HepG2 (cell line): ENCODE data around the gene TRIAP1. TPM values are rescaled to one million over a fixed set of nuclear protein-coding genes. Genes with fewer than 3 reads are reported as not detected.

ENCODE experiments used
- CREBL2 ChIP-seq: sonication (generic); formaldehyde crosslinking; IDR thresholded peaks from 2 replicates; pipeline ENCODE4 v1.8.1; 2023; ENCODE audit warnings: missing genetic modification reagents, mild to moderate bottlenecking, borderline replicate concordance
- HNRNPLL ChIP-seq: fragments of 200-400 bp; formaldehyde crosslinking; IDR thresholded peaks from 2 replicates; pipeline ENCODE4 v1.6.1; 2017; ENCODE audit warnings: mild to moderate bottlenecking, low read depth, low read length; ENCODE audit not compliant: poor library complexity, severe bottlenecking
- HOXD1 ChIP-seq: sonication (generic); formaldehyde crosslinking; IDR thresholded peaks from 2 replicates; pipeline ENCODE4 v1.5.0; 2020; ENCODE audit warnings: missing genetic modification reagents
- LBX2 ChIP-seq: sonication (generic); formaldehyde crosslinking; IDR thresholded peaks from 2 replicates; pipeline ENCODE4 v1.5.0; 2020; ENCODE audit warnings: missing genetic modification reagents, mild to moderate bottlenecking, borderline replicate concordance
- MBD4 ChIP-seq: IDR thresholded peaks from 2 replicates; pipeline ENCODE4 v1.6.1; 2012; ENCODE audit warnings: low read length, inconsistent platforms, borderline replicate concordance
- MED13 ChIP-seq: sonication (generic); formaldehyde crosslinking; IDR thresholded peaks from 2 replicates; pipeline ENCODE4 v1.5.0; 2020; ENCODE audit warnings: missing genetic modification reagents
- MEIS1 ChIP-seq: sonication (generic); formaldehyde crosslinking; IDR thresholded peaks from 2 replicates; pipeline ENCODE4 v1.9.0; 2021; ENCODE audit warnings: mild to moderate bottlenecking, missing genetic modification reagents, moderate library complexity, borderline replicate concordance
- NFE2 ChIP-seq: sonication (generic); formaldehyde crosslinking; IDR thresholded peaks from 2 replicates; pipeline ENCODE4 v1.4.0; 2020; ENCODE audit warnings: missing genetic modification reagents
- PRDM10 ChIP-seq: sonication (generic); formaldehyde crosslinking; IDR thresholded peaks from 2 replicates; pipeline ENCODE4 v1.4.0; 2020; ENCODE audit warnings: low read depth, missing genetic modification reagents
- TBL1XR1 ChIP-seq: fragments of 150-350 bp; IDR thresholded peaks from 2 replicates; pipeline ENCODE4 v1.6.1; 2014; ENCODE audit warnings: borderline replicate concordance, low read length; ENCODE audit not compliant: partially characterized antibody
- THYN1 ChIP-seq: sonication (generic); formaldehyde crosslinking; IDR thresholded peaks from 2 replicates; pipeline ENCODE4 v1.8.1; 2023; ENCODE audit warnings: low read depth, mild to moderate bottlenecking, moderate library complexity, missing genetic modification reagents, borderline replicate concordance
- ZBED4 ChIP-seq: sonication (generic); formaldehyde crosslinking; IDR thresholded peaks from 2 replicates; pipeline ENCODE4 v1.4.0; 2020; ENCODE audit warnings: missing genetic modification reagents, borderline replicate concordance
- ZNF18 ChIP-seq: sonication (generic); formaldehyde crosslinking; IDR thresholded peaks from 2 replicates; pipeline ENCODE4 v1.8.0; 2022; ENCODE audit warnings: mild to moderate bottlenecking, missing genetic modification reagents; ENCODE audit not compliant: insufficient replicate concordance
- ZNF253 ChIP-seq: sonication (generic); formaldehyde crosslinking; IDR thresholded peaks from 2 replicates; pipeline ENCODE4 v1.8.0; 2022; ENCODE audit warnings: mild to moderate bottlenecking, missing genetic modification reagents, borderline replicate concordance
- ZNF557 ChIP-seq: sonication (generic); formaldehyde crosslinking; IDR thresholded peaks from 2 replicates; pipeline ENCODE4 v1.4.0; 2020; ENCODE audit warnings: missing genetic modification reagents
- ZNF761 ChIP-seq: sonication (generic); formaldehyde crosslinking; conservative IDR thresholded peaks from 2 replicates; pipeline ENCODE4 v1.4.0; 2020; ENCODE audit warnings: mild to moderate bottlenecking, missing genetic modification reagents
- ZNF800 ChIP-seq: sonication (generic); formaldehyde crosslinking; IDR thresholded peaks from 2 replicates; pipeline ENCODE4 v1.4.0; 2020; ENCODE audit warnings: missing genetic modification reagents
- polyA plus RNA-seq, 8 experiments: library from polyadenylated mRNA; depleted of rRNA in 3 of 8; stranded (reverse) in 7 of 8; unstranded in 1 of 8; fragments of >200 nt; fragmentation: Illumina TruSeq in 4 of 8; extraction: Trizol in 4 of 8; gene quantifications; 2 replicates each; pipeline versions ENCODE4 v1.2.1 to v1.2.3, GENCODE V29; 2011 to 2016; ENCODE audit warnings: low read depth in 4 of 8, missing spikeins in 1 of 8, mixed read lengths in 1 of 8; ENCODE audit not compliant: insufficient read depth in 1 of 8
- total RNA-seq, 5 experiments: library from RNA; depleted of rRNA; stranded (reverse); fragments of >200 nt; fragmentation: Illumina TruSeq; extraction: Trizol; gene quantifications; 2 replicates each; pipeline ENCODE4 v1.2.3, GENCODE V29; 2016; ENCODE audit warnings: low read depth in 1 of 5

The TRIAP1 gene
- total and polyA plus RNA-seq, 2 of the 13 experiments (the other 11 are each of a cell fraction or from before 2014, with no cell fraction given) = 55.0 to 117 TPM

GRCh38 chr12:120468821-120469449 is 22.8 kb upstream of the TRIAP1 start (continued):
- TF ChIP-seq ZBED4 (CRISPR knock-in tag) (no peak), MED13 (CRISPR knock-in tag) (no peak), ZNF800 (no peak), ZNF18 (CRISPR knock-in tag) (peak; percentile 9), NFE2 (CRISPR knock-in tag) (no peak), CREBL2 (no peak), TBL1XR1 (no peak), MBD4 (no peak), HNRNPLL (no peak), PRDM10 (no peak), MEIS1 (CRISPR knock-in tag) (no peak), HOXD1 (CRISPR knock-in tag) (no peak), LBX2 (CRISPR knock-in tag) (no peak), THYN1 (no peak), ZNF557 (no peak), ZNF761 (no peak), ZNF253 (no peak)
